ENCODE results near the gene PACSIN2.
"Not testable (repeated sequence)": the region's sequence is repeated elsewhere in the genome, so short reads cannot be mapped to it uniquely, and the experiment has no call there.

The PACSIN2 gene

DNA sequence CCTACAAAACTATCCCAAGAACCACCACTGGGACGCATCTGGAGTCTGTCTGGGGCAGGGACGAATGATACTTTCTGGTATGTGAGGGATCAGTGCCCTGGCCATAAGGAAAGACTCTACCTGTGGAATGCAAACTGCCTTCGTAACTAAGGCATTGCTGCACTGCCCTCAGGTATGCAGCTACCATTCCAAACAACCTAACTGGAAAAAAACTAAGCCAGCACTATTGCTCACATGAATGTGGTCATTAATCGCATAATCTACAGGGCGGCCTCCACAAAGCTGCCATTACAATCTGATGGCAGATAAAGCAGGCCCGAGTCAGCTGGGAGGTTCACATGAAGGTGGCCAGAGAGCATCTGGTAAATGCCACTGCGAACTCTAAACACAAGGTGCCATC is 3.9 kb downstream of the PACSIN2 start:
- no peak for DNase-seq (ENCODE audit: low read depth in 2 of 2)

DNA sequence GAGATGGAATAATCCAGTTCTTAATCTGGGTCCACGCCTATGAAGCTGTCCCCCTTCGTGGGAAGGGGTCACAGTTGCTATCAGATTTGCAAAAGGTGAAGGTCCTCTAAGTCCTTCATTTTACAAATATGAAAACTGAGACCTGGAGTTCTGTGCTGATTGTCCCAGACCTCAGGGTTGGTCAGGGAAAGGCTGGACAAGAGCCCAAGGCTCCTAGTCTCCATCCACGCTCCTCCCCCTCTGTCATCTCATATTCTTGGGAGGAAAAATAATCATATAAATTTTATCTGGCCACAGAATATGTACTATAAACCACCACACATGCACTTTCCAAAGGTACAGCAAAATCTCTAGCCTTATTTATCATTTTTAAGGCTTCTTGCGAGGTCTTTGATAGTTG is 5.5 kb downstream of the PACSIN2 start:
- no peak for DNase-seq (ENCODE audit: low read depth in 2 of 2)

DNA sequence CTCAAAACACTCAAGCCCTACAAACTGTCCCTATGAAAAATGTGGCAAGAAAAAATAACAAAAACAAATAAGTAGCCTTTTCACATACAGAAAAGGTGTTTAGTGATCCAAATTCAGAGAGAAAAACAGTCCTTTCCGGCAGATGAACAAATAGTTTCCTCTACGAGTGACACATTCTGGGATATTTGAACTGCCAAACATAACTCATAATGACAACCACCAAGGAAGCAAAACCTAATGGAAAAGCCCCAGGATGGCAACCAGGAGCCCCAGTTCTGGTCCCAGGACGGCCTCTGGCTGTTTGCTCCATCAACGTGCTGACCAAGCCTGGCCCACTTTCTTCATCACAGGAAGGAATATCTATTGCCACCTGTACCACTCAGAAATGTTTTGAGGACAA is 6.0 kb downstream of the PACSIN2 start:
- no peak for DNase-seq (ENCODE audit: low read depth in 2 of 2)

DNA sequence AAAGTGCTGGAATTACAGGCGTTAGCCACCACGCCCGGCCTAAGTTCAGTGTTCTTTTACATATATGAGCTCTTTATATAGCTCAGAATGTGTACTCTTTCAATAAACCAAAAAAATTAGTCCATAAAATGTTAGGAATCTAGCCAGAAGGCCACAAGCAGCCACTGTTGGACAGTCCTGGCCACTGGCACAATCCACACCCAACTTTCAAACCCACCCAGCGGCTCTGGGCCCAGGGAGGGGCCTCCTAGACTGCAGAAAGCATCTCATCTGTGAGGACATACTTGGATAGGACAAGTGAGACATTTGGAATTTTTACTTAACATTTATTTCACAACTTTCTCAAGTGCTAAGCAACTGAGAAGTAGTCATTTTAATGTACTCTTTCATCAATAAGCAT is 6.4 kb downstream of the PACSIN2 start:
- DNase-seq (ENCODE audit: low read depth in 2 of 2) = no peak

DNA sequence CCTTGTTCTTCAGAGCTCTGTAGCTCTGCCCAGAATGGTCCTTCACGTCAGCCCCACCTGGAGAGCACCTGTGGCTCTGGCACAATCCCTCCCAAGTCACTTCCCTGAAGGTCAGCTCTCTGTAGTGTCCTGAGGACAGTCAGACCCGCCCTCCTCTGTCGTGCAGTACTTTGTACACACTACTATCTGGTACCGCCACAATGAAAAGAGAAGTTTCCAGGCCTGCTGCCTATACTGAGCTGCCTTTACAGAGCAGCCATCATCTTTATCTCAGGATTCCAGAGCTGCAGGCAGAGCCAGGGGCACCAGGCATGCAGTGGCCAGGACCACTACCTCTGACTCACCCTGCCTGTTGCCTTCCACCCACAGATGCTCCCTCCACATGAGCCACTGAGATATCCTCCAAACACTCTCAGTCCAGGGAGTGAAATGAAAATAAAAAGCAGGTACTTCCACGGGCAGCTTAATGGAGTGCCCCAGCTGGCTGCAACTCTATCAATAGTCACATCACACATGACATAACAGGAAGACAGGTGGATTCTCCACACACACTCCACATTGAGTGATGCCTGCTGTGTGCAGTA is 7.3 kb downstream of the PACSIN2 start:
- DNase-seq (ENCODE audit: low read depth in 2 of 2) = no peak

DNA sequence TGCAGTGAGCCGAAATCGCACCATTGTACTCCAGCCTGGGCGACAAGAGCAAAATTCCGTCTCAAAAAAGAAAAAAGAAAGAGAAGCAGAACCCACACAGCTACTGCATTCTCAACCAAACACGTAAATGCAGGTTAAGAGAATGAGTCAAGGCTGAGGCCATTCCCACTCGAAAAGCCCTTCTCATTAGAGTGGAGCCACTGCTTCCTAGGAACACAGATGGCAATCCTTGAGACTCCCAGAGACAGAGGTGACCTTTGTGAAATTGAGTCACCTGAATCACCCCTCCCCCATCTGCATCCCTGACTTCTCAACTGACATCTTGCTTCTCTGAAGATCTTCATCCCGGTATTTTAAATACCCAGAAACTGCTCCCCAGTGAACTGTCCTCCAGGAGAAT is 8.2 kb downstream of the PACSIN2 start:
- DNase-seq (ENCODE audit: low read depth in 2 of 2) = no peak

DNA sequence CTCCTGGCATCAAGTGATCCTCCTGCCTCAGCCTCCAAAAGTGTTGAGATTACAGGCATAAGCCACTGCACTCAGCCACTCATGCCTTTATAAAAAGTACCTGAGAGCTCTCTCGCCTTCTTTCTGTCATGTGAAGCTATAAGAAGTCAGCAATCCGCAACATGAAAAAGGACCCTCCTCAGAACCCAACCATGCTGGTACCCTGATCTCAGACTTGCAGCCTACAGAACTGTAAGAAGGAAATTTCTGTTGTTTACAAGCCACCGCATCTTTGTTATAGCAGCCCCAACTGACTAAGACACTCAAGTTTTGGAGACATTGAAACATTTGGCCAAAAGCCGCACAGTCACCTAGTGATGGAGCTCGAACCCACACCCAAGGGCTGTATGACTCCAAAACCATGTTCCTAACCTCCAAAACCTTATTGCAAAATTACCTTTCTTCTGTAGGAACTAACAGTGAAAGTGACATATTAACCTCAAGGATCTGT is 8.9 kb downstream of the PACSIN2 start:
- no peak for DNase-seq (ENCODE audit: low read depth in 2 of 2)

DNA sequence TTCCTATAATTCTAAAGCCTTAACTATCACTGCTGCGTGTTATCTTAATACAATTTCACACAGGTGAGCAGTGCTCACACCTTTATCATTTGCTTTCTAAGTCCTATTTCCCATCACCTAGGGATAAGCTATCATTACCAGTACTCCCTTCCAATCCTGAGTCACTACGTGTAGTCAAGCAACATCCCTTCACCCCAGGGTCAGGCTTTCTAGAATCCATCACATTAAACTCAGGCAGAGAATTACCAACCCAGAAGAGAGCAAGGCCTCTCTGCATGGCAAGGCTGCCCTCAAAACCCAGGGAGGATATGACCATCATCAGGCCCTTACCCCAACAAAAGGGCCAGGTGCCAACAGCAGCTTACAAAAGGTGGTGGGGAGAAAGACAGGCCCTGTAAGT is 9.8 kb downstream of the PACSIN2 start:
- no peak for DNase-seq (ENCODE audit: low read depth in 2 of 2)

DNA sequence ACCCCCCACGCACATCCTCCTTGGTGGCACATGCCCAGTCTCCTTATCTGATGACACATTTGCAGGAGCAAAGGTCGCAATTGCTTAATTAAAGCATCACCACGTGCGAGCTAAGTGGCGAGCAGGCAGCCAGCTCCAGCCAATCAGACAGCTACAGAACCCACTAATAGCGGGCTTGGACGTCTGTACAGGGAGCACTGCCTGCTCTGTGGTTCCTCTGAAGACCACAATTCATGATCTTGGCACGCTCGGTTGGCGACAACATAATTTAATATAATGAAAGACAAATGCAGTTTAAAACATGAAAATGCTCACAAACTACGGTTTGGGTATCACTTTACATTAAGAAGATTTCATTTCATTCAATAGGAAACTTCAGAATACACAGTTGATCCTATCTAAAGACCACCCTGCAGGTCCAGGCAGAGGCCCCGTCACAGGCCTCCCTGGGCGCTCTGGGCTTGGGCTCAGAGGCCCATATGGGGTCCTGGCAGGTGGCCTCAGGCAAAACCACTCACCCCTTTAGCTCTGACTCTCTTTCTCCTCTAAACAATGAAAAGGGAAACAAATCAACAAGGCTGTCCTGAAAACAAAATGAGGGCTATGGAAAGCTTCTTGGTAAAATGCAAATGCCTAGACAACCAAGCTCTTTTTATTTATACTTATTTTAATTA is 10.4 kb downstream of the PACSIN2 start:
- no peak for DNase-seq (ENCODE audit: low read depth in 2 of 2)

DNA sequence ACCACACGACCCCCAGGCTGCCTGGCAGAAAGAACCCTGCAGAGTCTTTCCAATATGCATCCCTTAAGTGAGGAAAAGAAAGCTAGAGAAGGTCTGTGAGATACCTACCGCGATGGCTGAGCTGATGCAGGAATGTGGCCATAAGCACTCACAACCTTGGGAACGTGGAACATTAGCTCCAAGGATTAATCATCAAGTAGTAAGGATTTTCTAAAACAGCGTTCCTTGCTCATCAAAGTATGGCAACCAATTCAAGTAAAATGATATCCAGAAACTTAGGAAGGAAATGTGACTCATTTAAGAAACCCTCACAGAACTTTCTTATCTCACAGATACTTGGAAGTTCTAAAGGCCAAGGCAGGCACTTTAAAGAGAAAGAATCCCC is 12.8 kb downstream of the PACSIN2 start:
- no peak for DNase-seq (ENCODE audit: low read depth in 2 of 2)

DNA sequence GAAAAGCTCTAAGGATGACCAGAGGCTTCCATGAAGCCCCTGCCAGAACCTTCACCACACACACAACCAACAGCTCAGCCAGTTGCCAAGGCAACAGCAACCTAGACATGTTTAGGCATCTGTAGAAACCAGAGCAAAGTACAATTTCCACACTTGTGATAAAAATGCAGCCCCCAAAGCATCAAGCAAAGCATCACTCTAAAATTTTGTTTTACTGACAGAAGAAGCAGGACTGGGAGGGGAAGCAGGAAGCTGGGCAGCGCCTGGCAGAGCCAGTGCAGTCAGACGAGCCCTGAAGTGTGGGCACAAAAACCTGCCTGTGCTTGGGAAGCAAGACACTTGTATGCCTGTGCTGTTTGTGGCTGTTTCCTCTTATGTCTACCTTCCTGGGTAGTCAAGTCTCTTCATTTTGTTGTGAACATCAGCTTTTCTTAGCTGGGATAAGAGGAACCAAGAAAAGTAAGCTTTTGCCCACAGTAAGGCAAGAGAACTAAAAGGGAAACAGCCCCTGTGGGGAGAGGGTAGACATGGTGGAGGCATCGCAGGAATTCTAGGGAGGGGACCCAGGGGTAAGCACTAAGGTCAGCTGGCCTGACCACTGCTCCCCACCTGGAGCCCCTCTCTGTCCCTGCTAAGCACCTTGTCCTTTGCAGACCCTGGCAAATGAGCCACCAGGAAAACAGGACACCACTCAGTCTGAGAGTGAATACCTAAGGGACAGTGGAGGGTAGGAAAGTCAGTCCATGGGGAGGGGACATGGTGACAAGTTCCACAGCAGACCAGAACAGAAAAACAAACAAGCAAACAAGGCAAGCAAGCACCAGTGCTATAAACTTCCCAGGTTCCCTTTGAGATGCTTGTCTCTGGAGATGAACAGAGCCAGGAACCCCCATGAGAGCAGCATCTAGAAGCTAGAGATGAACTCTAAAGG is 13.4 kb downstream of the PACSIN2 start:
- DNase-seq (ENCODE audit: low read depth in 2 of 2) = no peak

DNA sequence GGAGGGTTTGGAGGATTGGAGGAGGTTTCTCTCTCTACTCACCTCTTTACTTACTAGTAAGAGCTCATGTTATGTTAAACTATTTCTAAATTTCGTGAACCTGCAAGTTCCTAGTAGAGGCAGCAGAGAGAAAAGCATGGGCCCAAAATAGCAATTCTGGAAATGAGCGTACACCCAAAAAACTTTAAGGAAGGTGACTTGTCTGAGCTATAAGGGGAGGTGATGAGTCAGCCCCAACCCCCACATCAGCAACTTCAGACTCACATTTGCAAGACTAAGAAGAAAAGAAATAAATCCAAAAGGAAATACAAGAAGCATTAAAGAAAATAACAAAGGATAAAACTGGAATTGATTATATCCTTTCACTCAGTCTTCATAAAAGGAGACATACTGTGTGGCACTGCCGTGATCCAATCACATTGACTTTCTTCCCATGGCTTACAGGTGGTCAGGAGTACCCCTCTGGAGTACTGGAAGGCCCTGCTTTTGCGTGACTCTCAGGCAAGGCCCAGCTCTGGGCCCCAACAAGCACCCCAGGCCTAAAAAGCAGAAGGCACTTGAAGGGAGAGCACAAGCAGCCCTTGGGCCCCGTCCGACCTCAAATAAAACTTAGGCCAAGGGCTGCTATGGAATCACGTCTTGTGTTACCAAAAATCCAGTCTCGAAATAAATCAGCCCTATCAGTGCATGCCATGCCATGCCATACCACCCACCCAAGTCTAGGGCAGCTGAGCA is 14.3 kb downstream of the PACSIN2 start:
- DNase-seq (ENCODE audit: low read depth in 2 of 2) = no peak

DNA sequence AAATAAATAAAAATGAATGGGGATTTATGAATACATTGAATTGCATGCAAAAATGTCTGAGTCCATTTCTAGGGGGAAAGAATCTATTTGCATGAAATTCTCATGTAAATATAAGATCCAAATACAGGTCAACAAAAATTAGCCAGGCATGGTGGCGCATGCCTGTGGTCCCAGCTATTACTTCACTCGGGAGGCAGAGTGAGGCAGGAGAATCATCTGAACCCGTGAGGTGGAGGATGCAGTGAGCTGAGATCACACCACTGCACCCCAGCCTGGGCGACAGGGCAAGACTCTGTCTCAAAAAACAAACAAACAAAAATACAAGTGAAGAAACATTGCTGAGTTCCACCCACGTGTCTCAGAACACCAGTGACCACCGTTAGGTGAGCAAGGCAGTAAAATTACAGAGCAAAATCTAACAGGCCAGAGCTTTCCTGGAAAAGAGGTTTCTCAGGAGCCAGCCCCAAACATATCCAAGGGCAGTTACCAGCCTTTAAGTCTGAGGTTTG is 17.3 kb downstream of the PACSIN2 start:
- DNase-seq (ENCODE audit: low read depth in 2 of 2) = no peak

DNA sequence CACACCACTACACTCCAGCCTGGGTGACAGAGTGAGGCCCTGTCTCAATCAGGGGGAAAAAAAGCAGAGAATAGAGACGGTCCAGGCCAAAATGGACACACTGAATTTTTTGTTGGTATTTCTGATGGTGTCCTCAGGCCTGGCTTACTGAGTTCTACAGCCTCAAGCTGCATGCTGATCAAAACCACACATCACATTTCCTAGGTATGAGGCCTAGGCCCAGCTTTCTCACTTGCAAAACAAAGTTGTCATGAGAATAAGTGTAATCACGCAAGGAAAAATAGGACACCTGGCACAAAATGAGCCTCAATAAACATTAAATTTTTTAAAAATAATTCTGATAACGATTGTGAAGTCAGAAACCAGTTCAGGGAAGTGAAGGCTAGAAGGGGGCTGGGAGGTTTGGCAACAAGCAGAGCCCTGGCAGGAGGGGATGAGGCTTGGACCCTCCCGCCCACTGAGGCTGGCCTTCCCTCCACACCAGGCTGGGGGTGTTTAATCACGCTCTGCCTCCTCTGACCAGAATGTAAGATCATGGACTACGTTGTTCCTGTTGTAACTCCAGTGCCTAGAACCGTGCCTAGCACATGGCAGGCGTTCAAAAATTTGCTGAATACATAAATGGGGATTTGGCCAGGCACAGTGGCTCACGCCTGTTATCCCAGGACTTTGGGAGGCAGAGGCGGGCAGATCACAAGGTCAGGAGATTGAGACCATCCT is 18.1 kb downstream of the PACSIN2 start:
- DNase-seq (ENCODE audit: low read depth in 2 of 2) = no peak

DNA sequence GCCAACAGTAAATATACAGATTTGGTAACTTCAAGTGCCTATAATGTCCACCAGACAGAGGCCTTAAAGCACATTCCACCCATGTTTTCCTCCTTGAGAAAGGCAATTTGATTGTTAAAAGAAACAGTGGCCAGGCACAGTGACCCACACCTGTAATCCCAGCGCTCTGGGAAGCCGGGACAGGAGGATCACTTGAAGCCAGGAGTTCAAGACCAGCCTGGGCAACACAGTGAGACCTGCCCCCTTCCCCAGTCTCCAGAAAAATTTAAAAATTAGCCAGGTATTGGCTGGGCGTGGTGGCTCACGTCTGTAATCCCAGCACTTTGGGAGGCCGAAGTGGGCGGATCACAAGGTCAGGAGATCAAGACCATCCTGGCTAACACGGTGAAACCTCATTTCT is 19.3 kb downstream of the PACSIN2 start:
- not testable (repeated sequence) for DNase-seq (ENCODE audit: low read depth in 2 of 2)

DNA sequence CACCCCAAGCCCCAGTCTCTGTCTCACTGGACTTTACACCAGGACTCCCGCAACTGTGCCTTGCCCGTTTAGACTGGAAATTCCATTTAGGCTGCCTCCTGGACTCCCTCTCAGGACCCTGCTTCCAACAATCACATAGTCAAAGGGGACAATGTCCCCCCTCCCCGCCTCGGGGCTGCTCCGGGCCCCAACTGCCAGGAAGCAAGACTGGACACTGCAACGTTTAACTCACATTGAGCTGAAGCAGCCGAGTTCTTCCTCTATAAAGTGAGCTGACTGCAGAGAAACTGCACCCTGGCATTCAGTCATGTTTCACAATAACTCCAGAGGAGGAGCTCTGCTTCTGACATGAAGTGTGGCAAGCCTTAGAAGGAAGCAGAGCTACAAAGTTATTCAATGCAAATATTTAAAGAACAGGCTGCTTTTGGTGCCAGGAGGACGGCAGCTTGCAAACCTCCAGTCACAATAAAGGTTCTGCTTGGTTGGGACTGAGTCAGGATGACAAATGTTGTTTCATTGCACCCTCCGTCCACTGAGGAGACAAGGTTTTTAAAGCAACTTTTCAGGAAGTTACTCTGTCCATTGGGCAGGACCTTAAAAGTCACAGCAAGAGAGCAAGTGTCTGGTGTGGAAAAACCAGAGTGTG is 19.9 kb downstream of the PACSIN2 start:
- no peak for DNase-seq (ENCODE audit: low read depth in 2 of 2)

DNA sequence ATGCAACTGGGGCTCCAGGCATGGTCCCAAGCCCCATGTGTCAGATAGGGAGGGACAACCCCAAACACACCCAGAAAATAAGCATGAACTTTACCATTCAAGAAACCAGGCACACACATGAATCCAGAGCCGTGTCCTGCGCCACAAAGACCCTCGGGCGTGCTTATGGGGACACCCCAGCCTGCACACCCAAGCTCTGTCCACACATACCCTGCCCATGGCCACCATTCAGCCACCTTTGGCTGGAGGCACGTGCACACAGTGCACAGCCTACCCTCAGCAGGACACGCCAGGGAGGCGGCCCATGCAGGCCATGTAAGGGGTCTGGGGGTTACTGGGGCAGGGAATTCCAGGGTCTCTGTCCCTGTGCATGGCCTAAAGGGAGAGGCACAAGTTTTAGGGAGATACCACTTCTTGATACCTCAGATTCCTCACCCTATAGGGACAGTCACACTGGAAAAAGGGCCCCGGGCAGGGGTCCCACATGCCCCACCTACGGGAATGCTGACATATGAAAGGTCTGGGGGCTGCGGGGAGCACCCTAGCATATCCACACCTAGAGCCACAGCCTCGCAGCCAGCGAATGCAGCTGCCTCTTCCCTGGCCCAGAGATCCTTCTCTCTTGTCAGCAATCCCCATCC is 20.6 kb downstream of the PACSIN2 start:
- no peak for DNase-seq (ENCODE audit: low read depth in 2 of 2)

DNA sequence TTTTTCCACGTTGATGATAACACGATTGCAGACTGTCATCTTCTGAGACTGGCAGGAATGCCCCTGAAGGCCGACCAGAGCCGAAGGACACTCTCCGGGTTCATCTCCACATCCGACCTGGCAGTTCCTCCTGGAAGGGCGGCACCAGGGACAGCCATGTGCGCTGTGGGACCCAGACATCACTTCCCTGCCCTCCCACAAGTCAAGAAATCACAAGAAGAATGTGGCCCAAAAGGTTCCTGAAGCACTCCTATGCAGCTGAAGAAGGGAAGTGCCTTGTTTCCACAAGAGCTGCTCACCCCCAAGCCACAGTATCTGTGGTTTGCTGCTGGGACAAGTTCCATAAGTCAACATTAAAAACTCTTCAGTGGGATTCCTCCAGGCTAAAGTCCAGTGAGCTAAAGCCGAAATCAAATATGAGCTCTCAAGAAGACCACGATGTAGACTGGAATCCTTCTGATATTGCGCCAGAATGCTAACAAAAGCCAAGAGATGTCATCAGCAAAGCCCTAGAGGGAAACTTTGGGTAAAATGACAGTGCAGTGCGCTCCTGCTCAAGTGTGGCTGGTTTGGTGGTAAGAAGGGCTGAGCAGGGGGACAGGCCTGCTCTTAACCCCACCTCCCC is 21.2 kb downstream of the PACSIN2 start:
- DNase-seq (ENCODE audit: low read depth in 2 of 2) = no peak

DNA sequence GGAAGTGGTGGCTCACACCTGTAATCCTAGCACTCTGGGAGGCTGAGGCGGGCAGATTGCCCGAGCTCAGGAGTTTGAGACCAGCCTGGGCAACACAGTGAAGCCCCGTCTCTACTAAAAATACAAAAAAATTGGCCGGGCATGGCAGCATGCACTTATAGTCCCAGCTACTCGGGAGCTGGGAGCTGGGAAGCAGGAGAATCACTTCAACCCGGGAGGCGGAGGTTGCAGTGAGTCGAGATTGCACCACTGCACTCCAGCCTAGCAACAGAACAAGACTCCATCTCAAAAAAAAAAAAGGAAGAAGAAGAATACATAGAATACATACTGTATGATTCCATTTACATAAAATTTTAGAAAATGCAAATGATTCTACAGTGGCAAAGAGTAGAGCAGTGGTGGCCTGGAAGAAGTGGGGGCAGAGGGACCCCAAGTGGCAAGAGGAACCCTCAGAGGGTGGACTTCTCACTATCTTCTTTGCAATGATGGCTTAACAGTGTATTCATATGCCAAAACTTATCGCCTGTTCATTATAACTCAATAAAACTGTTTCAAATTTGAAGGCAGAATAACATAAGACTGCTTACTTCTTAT is 22.0 kb downstream of the PACSIN2 start:
- DNase-seq (ENCODE audit: low read depth in 2 of 2) = no peak
